Transverse colon (tissue), 4 donors: Measurements from ENCODE around the gene VPS37D. TPM values are rescaled to one million over a fixed set of nuclear protein-coding genes. Genes with fewer than 3 reads are reported as not detected.

Experiments
- DNase-seq: peaks from one replicate; pipeline ENCODE4 v3.0.0-alpha.2; 2019
- H3K27ac ChIP-seq, 4 donors: fragments of 200-600 bp; sonication (generic); 2 replicates each; pipeline ENCODE4 v1.5.1; 2016 to 2018; ENCODE audit warnings: inconsistent platforms in 4 of 4
- H3K27me3 ChIP-seq: fragments of 200-600 bp; sonication (generic); 2 replicates; pipeline ENCODE4 v1.5.1; 2017; ENCODE audit warnings: inconsistent platforms
- H3K36me3 ChIP-seq, 4 donors: fragments of 200-600 bp; sonication (generic); 2 replicates each; pipeline ENCODE4 v1.5.1; 2017 to 2019; ENCODE audit warnings: inconsistent platforms in 4 of 4
- H3K4me1 ChIP-seq, 4 donors: fragments of 200-600 bp; sonication (generic); 2 replicates each; pipeline ENCODE4 v1.5.1; 2017 to 2020; ENCODE audit warnings: inconsistent platforms in 4 of 4
- H3K4me3 ChIP-seq, 4 donors: fragments of 200-600 bp; sonication (generic); 1 replicate in 1 of 4; 2 replicates in 3 of 4; pipeline versions ENCODE4 v1.5.1 to v1.6.1; 2017 to 2019; ENCODE audit warnings: inconsistent platforms in 4 of 4
- H3K9me3 ChIP-seq, 2 donors: fragments of 200-600 bp; sonication (generic); 2 replicates each; pipeline ENCODE4 v1.5.1; 2017 to 2019; ENCODE audit warnings: inconsistent platforms in 2 of 2
- CTCF ChIP-seq, 5 experiments: fragments of 200-600 bp in 3 of 5; fragments of 450-650 bp in 2 of 5; sonication (generic) in 3 of 5; IDR thresholded peaks; 1 replicate in 2 of 5; 2 replicates in 3 of 5; pipeline ENCODE4 v1.5.1; 2016 to 2017; ENCODE audit warnings: antibody characterized with exemption in 5 of 5, inconsistent platforms in 3 of 5, mild to moderate bottlenecking in 2 of 5, moderate library complexity in 1 of 5
- EP300 ChIP-seq: sonication (generic); formaldehyde crosslinking; IDR thresholded peaks from one replicate; pipeline ENCODE4 v1.6.1; 2017; ENCODE audit warnings: antibody characterized with exemption, low read depth
- POLR2A ChIP-seq: fragments of 450-650 bp; IDR thresholded peaks from one replicate; pipeline ENCODE4 v1.6.1; 2016; ENCODE audit warnings: antibody characterized with exemption, mild to moderate bottlenecking, moderate library complexity
- POLR2AphosphoS5 ChIP-seq, 3 donors: sonication (generic); formaldehyde crosslinking; IDR thresholded peaks; one replicate each; pipeline ENCODE4 v1.6.1; 2016; ENCODE audit warnings: antibody characterized with exemption in 3 of 3
- WGBS, 2 donors: methylation state at CpG; one replicate each; pipeline ENCODE4 v1.1.5; 2018; ENCODE audit warnings: low coverage in 1 of 2; 5-methylcytosine and 5-hydroxymethylcytosine counted together
- in situ Hi-C, 4 donors: fragments of 200-750 bp; cut with MboI; loops; one replicate each; pipeline versions ENCODE4 v1.15.0 to v1.15.1; 2017; ENCODE audit warnings: low sequenced_read_pairs in 3 of 4, low pct_ligation_motif_present in 1 of 4, low pct_unique_long_range_greater_than_20kb in 1 of 4
- intact Hi-C: fragments of 100-400 bp; cut with DNase I; formaldehyde crosslinking; loops from one replicate; pipeline ENCODE4 v1.15.1; 2023; ENCODE audit warnings: low total_unique reads
- total RNA-seq, 4 donors: library from RNA; depleted of rRNA; stranded (reverse); fragments of >200 nt; gene quantifications; one replicate each; pipeline ENCODE4 v1.1.0, GENCODE V29; 2016

VPS37D gene
- total RNA-seq, 4 donors from 2014 or later = 0.82 to 3.5 TPM; not detected in 2

GRCh38 chr7:73625276-73625675 is 42.4 kb upstream of the VPS37D start:
- no peak for DNase-seq
- Histone ChIP-seq H3K27me3 (peaks cover 73% of the 10 kb centered on the region), H3K9me3 (no peaks in the 10 kb centered on the region), H3K36me3 (no peaks in the 10 kb centered on the region), H3K4me3 (no peak overlapping the region), H3K4me1 (peaks cover 15 to 24% (median 19%) of the 10 kb centered on the region in 4 donors), H3K27ac (no peak overlapping the region)
- in situ Hi-C loops = loop anchor here in 2 of 4 donors (25.0 kb wide), 1 partner anchor 237 kb away; the partner anchor contains the start of gene TMEM270 (in 2 of the 2)
- TF ChIP-seq POLR2AphosphoS5 (IDR thresholded peaks at IDR 0.05) (no peak), POLR2A (no peak), CTCF (IDR thresholded peaks at IDR 0.05) (no peak), EP300 (no peak)
- intact Hi-C loops = no loop called here
- WGBS, 2 donors = 91 to 93% methylated on average over 6 to 11 of the region's 11 CpGs

GRCh38 chr7:73626814-73627213 is 40.8 kb upstream of the VPS37D start:
- H3K36me3 ChIP-seq = no peaks in the 10 kb centered on the region
- intact Hi-C loops (no loop called here), in situ Hi-C loops (loop anchor here in 2 of 4 donors (25.0 kb wide), 1 partner anchor 235 kb away; the partner anchor contains the start of gene TMEM270 (in 2 of the 2))
- no peak for DNase-seq
- no peak overlapping the region for H3K27ac ChIP-seq
- H3K4me3 ChIP-seq = no peak overlapping the region
- no peaks in the 10 kb centered on the region for H3K9me3 ChIP-seq
- TF ChIP-seq POLR2A (no peak), EP300 (no peak), POLR2AphosphoS5 (IDR thresholded peaks at IDR 0.05) (no peak), CTCF (IDR thresholded peaks at IDR 0.05) (no peak)
- peaks cover 15 to 24% (median 19%) of the 10 kb centered on the region in 4 donors for H3K4me1 ChIP-seq
- H3K27me3 ChIP-seq = peaks cover 67% of the 10 kb centered on the region
- 17 to 39% methylated on average over 2 to 3 of the region's 3 CpGs for WGBS, 2 donors

GRCh38 chr7:73628504-73628903 is 39.1 kb upstream of the VPS37D start:
- Histone ChIP-seq H3K4me3 (no peak overlapping the region), H3K27ac (no peak overlapping the region), H3K9me3 (no peaks in the 10 kb centered on the region), H3K4me1 (peaks cover 6 to 13% (median 10%) of the 10 kb centered on the region in 4 donors), H3K27me3 (peaks cover 56% of the 10 kb centered on the region), H3K36me3 (no peaks in the 10 kb centered on the region)
- in situ Hi-C loops (loop anchor here in 2 of 4 donors (25.0 kb wide), 1 partner anchor 234 kb away; the partner anchor contains the start of gene TMEM270 (in 2 of the 2)), intact Hi-C loops (no loop called here)
- TF ChIP-seq CTCF (IDR thresholded peaks at IDR 0.05) = no peak
- TF ChIP-seq POLR2A = no peak
- TF ChIP-seq EP300 = no peak
- TF ChIP-seq POLR2AphosphoS5 (IDR thresholded peaks at IDR 0.05) = no peak
- DNase-seq = no peak
- 89% methylated on average over 4 of the region's 4 CpGs; no CpG with 5 or more reads in 1 of the 2 donors for WGBS, 2 donors

- intact Hi-C loops (no loop called here), in situ Hi-C loops (loop anchor here in 2 of 4 donors (25.0 kb wide), 1 partner anchor 231 kb away; the partner anchor contains the start of gene TMEM270 (in 2 of the 2))
- TF ChIP-seq POLR2AphosphoS5 (IDR thresholded peaks at IDR 0.05) (no peak), CTCF (IDR thresholded peaks at IDR 0.05) (no peak), EP300 (no peak), POLR2A (no peak)
- Histone ChIP-seq H3K9me3 (no peaks in the 10 kb centered on the region), H3K4me3 (no peak overlapping the region), H3K36me3 (no peaks in the 10 kb centered on the region), H3K27ac (no peak overlapping the region), H3K27me3 (peaks cover 31% of the 10 kb centered on the region), H3K4me1 (no peaks in the 10 kb centered on the region)
- 17 to 38% methylated on average over 1 of the region's 1 CpG for WGBS, 2 donors
- no peak for DNase-seq
Observed at GRCh38 chr7:73631558-73631957, 36.1 kb upstream of the VPS37D start.
